ENCODE results near the gene GOLGA7B.

DNA sequence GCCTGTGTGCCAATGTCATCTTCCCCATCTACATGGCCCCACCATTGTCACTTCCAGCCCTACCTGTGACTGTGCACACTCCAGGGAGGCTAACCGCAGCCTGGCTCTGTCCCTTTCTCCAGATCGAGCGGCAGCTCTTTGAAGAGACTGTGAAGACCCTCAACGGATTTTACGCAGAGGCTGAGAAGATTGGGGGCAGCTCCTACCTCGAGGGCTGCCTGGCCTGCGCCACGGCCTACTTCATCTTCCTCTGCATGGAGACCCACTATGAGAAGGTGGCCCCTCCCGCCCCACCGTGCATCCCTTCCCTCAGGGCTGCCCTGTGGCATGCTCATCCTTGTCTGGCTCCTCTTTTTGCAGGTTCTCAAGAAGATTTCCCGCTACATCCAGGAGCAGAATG lies 14.2 kb downstream of the GOLGA7B start:
- TF ChIP-seq, protein P1, sequence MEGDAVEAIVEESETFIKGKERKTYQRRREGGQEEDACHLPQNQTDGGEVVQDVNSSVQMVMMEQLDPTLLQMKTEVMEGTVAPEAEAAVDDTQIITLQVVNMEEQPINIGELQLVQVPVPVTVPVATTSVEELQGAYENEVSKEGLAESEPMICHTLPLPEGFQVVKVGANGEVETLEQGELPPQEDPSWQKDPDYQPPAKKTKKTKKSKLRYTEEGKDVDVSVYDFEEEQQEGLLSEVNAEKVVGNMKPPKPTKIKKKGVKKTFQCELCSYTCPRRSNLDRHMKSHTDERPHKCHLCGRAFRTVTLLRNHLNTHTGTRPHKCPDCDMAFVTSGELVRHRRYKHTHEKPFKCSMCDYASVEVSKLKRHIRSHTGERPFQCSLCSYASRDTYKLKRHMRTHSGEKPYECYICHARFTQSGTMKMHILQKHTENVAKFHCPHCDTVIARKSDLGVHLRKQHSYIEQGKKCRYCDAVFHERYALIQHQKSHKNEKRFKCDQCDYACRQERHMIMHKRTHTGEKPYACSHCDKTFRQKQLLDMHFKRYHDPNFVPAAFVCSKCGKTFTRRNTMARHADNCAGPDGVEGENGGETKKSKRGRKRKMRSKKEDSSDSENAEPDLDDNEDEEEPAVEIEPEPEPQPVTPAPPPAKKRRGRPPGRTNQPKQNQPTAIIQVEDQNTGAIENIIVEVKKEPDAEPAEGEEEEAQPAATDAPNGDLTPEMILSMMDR (IDR thresholded peaks at IDR 0.05; ENCODE audit: low read depth, low read length, poor library complexity, severe bottlenecking) = no peak
- no peak for TF ChIP-seq EZH2phosphoT487 (IDR thresholded peaks at IDR 0.05; ENCODE audit: borderline replicate concordance, low read length)

Measured in DOHH2 (cell line).